NCI-H510A treated with DMSO at 0.1 percent for 48 hours (cell line): ENCODE measurements around the gene MCTP2.

Experiments used
- DNase-seq: peaks from one replicate; lab custom pipeline; 2025; lab: John Stamatoyannopoulos, UW

The MCTP2 gene

DNA sequence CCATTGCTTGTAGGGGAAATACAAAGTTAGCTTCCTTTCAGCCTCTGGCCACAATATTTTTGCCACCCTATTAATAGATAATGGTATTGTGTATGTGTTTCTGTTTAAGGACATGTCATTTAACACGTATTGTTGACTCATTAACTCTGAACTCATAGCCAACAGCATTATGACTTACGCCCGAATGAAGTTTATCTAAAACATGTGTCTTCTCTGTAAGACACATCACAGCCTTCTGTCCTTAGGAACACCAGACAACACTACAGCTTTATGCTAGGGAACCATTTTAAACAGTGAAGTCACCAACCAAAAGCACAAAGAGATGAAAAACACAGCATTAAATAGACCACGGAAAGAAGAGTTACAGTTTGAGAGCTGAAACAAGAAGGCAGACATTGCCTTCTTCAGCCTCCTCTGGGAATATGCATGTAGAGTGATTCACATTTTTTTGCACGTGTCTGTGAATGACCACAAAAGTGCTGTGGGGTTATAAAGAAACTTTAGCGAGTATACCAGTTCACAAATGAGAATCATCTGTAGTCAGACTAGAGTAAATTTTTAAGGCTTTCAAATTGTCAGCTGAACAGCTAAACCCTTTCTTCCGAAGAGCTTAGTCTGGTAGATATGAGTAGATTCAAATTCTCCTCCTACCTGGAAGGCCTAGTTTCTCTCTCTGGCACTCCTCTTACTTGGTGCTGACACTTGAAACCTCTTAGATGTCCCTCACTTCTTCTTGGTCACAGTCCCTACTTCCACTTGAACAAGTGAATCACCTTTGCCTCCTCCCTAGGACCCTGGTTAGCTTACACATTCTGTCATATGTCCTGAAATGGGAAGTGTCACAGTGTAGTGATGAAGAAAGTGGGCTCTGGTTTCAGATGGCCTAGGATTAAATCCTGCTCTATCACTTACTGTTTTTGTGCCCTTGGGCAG, 32.2 kb downstream of the MCTP2 start:
- no peak for DNase-seq

DNA sequence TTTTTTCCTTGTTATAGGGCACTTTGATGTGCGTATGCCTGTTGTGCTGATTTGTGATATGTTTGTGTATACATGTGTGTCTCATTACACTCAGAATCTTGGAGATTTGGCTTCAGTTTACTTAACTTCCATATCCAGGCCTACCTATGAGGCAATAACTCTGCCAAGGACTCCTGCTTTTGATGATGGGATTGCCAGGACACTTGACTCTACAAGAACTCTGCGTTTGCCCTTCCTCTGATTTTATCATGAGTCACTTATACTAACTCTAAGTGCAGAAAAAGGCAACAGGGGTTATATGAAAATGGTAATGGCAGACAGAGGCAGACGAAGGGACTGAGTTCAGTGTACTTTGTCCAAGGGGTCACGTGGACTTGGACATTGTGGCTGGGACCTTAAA, 33.6 kb downstream of the MCTP2 start:
- no peak for DNase-seq

DNA sequence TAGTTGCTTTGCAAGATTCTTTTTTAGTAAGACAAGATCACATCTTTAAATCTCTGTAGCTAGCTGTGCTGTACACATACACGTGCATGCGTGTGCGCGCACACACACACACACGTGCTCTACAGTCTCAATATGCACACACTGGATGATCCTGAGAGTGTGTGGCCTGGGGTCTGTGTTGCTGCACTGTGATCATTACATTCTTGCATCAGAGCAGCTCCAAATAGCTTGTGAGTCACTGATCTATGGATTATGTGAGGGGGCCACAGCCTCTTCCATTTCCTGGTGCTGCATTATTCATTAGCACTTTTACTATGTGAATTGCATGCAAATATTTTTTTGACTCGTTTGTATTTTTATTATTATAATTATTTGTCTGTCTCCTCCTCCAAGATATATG, 34.6 kb downstream of the MCTP2 start:
- no peak for DNase-seq

DNA sequence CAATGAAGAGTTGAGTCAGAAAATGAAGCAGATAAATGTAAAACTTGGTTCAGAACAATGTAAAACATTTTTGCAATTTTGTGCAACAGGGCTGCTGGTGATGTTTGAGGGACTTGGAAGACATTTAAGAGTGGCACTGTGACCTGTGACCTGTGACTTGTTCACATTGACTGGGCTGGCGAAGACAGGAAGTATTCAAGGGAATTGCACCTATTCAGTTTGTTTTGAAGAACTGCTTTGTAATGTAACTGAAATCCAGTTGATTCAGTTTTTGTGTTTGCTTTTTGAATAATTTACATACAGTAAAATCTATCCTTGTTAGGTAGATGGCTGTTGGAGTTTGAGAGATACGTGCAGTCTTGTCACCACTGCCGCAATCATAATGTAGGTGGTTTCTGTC, 35.4 kb downstream of the MCTP2 start:
- DNase-seq: no peak

DNA sequence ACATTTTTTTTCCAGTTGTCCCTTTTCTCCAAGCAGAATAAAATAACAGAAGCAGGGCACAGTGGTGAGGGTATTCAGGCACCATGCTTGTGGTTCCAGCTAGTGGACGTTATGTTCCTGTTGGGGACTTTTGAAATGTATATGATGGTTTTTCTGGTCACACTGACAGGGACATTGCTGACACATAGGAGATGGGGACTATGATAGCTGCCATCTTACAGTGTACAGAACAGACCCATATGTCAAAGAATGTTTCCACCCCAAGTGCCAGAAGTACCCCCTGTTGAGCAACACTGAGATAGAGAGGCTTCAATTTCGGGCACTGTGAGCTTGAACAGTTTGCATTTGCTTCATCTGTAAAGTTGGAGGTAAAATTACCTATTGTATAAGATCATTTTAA, 38.6 kb downstream of the MCTP2 start:
- DNase-seq: no peak

DNA sequence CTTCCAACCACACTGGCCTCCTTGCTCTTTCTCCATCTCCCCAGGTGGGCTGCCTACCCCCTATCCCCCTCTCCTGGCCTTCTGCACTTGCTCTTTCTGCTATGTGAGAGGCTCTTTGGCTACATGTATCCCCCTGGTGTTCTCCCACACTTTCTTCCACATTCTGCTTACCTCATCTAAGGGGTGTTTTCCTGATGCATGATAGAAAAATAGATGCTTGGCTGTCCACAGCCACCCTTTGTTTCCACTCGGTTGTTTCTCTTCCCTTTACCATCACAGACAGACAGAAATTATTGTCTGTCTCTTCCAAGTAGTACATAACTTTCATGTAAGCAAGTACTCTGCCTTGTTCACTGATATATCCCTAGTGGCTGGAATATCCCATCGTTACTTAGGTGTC, 39.2 kb downstream of the MCTP2 start:
- no peak for DNase-seq

DNA sequence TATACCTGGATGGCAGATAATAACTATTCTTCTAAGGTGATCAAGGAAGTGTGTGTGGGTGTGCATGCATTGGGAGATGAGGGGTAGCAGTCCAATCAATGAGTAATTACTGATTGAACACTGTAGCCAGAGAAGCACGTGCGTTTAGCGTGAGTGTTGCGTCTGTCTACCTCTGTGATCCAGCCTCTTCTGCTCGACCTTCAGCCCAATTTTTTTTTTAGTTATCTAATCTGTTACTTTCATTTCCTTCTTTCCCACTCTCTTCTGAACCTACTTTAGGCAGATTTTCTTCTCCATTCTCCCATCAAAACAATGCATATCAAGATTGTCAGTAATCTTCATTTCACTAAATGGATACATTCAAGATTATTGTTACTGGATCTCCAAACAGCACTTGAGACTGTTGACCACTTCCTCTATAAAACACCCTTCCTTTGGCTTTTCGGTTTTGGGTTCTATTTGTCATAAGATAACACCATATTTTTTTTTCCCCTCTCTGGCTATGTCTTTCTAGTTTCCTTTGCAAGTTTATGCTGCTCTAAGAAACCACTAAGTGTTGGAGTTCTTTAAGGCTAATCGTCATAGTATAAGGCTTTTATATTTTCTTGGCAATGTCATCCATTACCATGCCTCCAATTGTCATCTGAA, 41.0 kb downstream of the MCTP2 start:
- no peak for DNase-seq

DNA sequence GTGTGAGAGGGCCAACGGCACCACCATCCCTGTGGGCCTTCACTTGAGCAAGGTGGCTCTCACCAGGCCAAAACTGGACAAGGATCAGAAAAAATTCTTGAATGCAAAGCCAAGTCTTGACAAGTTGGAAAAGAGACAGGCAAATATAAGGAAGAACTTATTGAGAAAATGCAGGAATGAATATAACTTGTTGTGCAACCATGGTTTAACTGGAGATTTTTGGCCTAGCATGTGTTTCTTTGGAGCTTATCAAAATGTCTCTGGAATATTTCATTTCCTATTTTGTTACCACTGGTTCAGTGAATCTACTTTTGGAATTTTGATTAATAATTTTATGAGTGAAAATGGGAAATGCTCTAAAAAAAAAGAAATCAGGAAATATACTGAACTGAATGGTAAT, 42.5 kb downstream of the MCTP2 start:
- no peak for DNase-seq

DNA sequence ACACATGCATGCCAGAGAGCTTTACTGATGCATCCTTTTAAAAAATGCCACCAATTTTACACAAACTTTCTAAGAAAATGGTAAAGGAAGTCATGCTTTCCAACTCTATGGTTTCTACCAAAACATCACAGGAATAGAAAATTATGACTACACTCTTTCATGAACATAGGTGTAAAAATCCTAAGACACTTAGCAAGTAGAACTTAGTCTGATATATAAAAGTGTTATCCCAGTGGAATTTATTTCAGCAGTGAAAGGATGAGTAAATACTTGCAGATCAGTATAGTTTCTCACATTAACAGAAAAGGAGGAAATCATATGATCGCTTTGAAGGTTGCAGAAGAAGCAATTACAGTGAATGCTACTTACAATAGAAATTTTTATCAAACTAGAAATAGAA, 43.4 kb downstream of the MCTP2 start:
- DNase-seq: no peak

DNA sequence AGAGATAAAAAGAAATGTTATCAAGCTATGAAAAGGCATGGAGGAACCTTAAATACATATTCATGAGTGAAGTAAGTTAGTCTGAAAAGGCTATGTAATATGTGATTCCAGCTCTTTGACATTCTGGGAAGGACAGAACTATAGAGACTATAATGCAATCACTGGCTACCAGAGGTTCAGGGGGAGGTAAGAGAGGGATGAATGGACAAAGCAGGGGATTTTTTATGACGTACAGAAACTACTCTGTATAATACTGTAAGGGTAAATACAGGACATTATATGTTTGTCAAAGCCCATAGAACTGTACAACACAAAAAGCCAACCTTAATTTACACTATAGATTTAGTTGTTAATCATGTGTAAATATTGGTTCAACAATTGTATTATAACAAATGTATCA, 46.1 kb downstream of the MCTP2 start:
- no peak for DNase-seq

DNA sequence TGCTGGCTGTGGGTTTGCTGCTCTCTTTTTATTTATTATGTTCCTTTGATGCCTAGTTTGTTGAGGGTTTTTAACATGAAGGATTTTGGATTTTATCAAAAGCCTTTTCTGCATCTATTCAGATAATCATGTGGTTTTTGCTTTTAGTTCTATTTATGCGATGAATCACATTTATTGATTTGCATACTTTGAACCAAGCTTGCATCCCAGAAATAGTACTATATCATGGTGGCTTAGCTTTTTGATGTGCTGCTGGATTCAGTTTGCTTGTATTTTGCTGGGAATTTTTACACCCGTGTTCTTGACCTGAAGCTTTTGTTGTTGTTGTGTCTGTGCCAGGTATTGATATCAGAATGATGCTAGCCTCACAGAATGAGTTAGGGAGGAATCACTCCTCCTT, 48.4 kb downstream of the MCTP2 start:
- DNase-seq: no peak

DNA sequence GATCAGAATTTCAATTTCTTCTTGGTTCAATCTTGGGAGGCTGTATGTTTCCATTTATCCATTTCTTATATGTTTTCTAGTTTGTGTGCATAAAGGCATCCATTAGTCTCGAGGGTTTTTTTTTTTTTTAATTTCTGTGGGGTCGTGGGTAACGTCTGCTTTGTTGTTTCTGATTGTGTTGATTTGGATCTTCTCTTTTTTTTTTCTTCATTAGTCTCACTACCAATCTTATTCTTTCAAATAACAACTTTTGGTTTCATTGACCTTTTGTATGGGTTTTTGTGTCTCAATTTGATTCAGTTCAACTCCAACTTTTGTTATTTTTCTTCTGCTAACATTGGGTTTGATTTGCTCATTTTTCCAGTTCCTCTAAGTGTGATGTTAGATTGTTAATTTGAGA, 48.9 kb downstream of the MCTP2 start:
- DNase-seq: no peak

DNA sequence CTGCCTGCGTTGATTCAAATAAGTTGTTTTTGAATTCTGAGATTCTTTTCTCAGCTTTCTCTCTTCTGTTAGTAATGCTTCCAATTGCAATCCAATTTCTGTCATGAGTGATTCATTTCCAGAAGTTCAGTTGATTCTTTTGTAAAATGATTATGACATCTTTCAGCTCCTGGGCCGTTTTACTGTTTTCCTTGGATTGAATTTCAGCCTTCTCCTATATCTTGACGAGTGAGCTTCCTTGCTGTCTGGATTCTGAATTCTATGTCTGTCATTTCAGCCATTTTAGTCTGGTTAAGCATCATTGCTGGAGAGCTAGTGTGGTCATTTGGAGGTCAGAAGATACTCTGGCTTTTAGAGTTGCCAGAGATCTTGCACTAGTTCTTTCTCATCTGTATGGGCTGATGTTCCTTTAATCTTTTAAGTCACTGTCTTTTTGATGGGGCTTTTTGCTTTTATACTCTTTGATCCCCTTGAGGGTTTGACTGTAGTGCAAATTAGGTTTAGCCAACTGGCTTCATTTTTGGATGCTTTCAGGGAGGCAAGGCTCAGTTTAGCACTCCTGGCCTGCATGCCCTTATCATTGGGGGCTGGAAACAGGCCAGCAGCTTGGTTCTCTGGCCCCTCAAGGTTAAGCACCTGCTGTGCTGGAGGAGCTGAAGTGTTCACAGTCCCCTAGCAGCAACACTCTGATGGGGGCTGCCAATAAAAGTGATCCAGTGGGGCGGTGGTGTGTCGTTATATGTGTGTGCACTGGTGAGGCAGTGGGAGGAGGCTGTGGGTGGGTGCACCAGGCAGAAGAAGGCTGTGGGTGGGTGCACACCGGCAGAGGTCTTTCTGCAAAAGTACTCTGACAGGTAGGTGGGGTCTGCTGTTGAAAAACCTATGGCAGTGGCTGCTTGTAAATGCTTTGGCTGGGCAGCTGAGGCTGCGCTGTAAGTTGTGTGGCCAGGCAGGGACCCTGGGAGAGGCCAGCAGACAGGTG, 51.2 kb downstream of the MCTP2 start:
- no peak for DNase-seq

DNA sequence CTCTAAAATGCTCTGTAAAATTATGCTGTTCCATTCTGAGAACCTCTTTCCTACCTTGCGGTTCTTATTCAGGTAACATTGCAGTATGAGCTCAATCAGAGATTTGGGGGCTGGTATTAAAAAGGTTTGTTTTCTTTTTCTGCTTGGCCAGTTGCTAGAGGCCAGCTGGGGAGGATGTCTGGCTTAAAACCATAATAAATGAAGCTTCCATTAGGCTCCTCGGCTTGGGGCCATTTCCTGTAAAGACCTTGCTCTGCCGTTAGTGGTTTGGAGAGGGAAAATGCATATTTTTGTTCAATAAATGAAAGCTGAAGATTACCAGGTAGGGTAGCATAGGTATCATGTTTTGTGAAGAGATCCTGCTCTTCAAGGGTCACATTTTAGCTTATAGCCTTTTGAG, 55.2 kb downstream of the MCTP2 start:
- no peak for DNase-seq

DNA sequence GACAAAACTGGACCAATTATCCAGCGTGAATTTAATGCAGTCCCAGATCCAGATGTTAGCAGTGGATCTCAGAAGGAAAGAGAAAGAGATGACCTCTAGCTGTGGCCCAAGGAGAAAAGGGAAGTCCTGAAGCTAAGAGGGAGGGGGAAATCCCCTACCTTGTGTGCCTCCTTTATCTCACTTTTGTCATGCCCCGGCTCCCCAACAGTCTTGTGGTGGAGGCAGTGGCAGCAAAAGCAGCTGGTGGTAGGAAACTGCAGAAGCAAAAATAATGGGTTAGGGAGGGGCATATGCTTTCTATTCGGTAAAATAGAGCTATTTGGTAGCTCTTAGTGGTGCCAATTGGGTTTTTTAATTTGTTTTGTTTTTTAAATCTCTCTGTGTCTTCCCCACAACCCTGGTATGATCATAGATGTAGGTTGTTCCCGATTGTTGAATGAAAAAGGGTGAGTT, 56.5 kb downstream of the MCTP2 start:
- no peak for DNase-seq

DNA sequence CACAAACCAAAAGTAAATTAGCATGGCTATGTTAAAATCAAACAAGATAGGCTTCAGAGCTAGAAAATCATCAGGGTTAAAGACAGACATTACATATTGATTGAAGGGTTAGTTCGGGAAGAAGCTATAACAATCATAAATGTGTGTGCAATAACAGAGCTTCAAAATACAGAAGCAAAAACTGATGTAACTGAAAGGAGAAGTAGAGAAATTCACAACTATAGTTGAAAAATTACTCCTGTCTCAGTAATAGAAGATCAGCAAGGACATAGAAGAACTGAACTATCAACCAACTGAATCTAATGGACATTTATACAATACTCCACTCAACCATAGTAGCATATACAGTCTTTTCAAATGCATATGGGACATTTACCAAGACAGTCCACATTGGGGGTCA, 59.4 kb downstream of the MCTP2 start:
- no peak for DNase-seq

DNA sequence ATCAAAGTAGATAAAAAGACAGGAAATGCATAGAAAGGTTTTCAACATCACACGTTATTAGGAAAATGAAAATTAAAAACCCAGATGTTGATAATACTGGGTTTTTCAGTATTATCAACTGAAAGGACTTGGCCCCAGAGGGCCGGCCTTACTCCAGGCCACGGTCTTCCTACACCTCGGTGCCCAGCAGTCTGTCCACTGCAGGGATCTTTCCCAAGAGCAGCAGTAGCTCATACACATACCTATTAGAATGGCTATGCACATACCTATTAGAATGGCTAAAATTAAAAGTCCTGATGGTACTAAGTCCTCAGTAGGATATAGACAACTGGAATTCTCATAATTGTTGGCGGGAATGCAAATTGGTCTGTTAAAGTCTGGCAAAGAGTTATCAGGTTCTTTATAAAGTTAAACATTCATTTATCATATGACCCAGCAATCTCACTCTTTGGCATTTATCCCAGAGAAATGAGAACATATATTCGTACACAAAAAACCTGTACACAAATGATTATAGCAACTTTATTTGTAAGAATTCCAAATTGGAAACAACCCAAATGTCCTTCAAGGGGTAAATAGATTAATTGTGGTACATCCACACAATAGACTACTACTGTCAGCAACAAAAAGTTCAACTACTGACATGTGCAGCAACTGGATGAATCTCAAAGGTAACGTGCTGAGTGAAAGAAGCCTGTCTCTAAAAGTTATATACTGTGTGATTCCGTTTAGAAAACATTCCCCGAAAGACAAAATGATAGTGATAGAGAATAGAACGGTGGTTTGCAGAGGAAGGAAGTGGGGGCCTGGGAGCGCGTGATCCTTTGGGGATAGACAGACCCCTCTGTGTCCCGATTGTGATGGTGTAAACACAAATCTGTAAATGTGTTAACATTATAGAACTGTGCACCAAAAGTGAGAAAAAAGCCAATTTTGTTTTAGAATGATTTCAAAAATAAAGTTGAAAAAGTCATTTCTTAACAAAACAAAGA, 62.3 kb downstream of the MCTP2 start:
- DNase-seq: no peak

DNA sequence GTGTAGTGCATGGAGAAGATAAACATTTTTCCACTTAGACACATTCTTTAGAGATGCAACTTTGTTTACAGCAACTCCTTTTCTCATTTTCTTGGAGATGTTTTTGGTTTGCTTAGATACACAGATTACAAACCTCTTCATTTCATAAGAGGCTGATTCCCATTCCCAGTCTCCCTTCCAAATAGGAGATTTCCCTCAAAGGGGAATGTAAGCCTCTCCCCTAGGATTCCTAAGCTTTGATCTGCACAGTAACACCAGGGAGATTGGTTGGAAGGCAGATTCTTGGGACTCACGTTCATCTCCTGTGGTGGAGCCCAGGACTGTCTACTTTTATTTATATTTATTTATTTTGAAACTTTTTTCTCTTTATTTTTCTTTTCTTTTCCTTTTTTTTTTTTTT, 63.2 kb downstream of the MCTP2 start:
- no peak for DNase-seq

DNA sequence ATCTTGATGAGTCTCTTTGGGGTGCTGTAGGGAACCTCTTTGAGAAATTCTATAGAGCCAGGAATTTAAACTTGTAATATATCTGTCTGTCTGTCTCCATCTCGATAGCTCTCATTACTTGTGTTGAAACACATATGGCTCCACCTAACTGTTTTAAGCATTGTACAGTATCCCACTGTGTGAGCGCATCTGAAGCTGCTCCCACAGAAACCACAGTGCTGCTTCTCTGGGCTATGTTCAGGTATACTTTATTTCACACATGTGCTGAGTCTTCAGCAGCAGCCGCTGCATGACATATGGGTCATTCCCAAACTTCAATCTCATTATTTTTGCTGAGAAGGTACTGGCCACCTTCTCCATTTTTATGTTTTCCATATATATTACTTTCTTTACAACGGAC, 63.9 kb downstream of the MCTP2 start:
- DNase-seq: no peak

DNA sequence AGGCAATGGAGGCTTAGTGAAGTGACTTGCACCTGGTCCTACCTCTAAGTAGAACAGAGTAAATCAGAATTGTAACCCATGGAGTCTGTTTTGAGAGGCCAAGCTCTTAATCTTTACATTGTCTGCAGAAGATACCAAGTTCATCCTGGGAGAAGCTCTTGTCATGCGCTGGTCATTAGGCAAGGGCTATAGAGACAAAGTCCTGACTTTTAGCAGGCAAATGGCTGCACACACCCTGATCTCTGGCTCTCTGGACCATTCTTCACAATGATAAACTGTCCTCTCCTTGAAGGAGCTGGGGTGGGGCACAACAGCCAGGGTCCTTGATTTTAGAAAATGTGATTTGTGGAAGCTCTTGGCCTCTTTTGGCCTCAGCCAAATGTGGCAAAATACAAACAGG, 65.4 kb downstream of the MCTP2 start:
- no peak for DNase-seq

DNA sequence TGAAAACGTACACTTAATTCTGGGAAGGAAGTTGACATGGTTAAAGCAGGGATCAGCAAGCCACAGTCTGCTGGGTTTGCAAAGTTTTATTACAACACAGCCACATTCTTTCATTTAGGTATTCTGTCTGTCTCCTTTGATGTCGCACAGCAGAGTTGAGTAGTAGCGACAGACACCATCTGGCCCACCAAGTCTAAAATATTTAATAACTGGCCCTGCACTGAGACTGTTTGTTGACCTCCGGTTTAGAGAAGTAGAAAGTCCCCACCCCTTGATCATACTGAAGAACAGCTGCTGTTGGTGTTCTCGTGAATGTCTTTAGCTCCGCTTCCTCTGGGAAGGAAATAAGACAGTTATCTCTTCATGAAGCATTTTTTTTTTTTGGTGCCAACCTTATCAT, 66.2 kb downstream of the MCTP2 start:
- no peak for DNase-seq
